H1 (cell line): ENCODE measurements around the gene CAMSAP1. TPM values are rescaled to one million over a fixed set of nuclear protein-coding genes. Genes with fewer than 3 reads are reported as not detected.

Experiments used
- CTCF ChIA-PET: fragments of 300-600 bp; sonication (Branson Sonifier 250); formaldehyde crosslinking; loops from one replicate; lab custom pipeline; 2021; ENCODE audit not compliant: partially characterized antibody; lab: Charles Lee
- POLR2A ChIA-PET: fragments of 300-600 bp; sonication (Branson Sonifier 250); formaldehyde crosslinking; loops from one replicate; lab custom pipeline; 2021; ENCODE audit warnings: inconsistent platforms; ENCODE audit not compliant: partially characterized antibody; lab: Charles Lee
- DNase-seq, 2 experiments: peaks; one replicate each; pipeline versions ENCODE4 v3.0.0 to v3.0.0-alpha.2; 2010 to 2022; ENCODE audit warnings: low spot score in 2 of 2, low read depth in 1 of 2, mixed read lengths in 1 of 2
- FAIRE-seq: peaks from 2 replicates; lab custom pipeline; 2011; peaks lifted over from hg19 to GRCh38; lab: Jason Lieb, UNC
- H2AFZ ChIP-seq: 2 replicates; pipeline ENCODE4 v1.8.1; 2012; ENCODE audit warnings: low read length, inconsistent platforms
- H2AK5ac ChIP-seq: 2 replicates; pipeline ENCODE4 v1.6.1; 2013; ENCODE audit warnings: low read depth, low read length
- H2BK120ac ChIP-seq: replicated peaks from 2 replicates; pipeline ENCODE3; 2013; ENCODE audit warnings: low read depth, low read length, inconsistent platforms
- H2BK12ac ChIP-seq: 2 replicates; pipeline ENCODE4 v1.6.1; 2013; ENCODE audit warnings: low read depth, low read length
- H2BK15ac ChIP-seq: 2 replicates; pipeline ENCODE4 v1.6.1; 2013; ENCODE audit warnings: low read length
- H2BK20ac ChIP-seq: 2 replicates; pipeline ENCODE4 v1.6.1; 2013; ENCODE audit warnings: low read length
- H2BK5ac ChIP-seq: 2 replicates; pipeline ENCODE4 v1.6.1; 2013; ENCODE audit warnings: low read depth, low read length
- H3K14ac ChIP-seq: 2 replicates; pipeline ENCODE4 v1.6.1; 2013; ENCODE audit warnings: inconsistent platforms; ENCODE audit not compliant: insufficient read length
- H3K18ac ChIP-seq: 2 replicates; pipeline ENCODE4 v1.6.1; 2013; ENCODE audit warnings: low read length; ENCODE audit errors: extremely low read depth
- H3K23ac ChIP-seq: 2 replicates; pipeline ENCODE4 v1.6.1; 2013; ENCODE audit warnings: inconsistent platforms; ENCODE audit not compliant: insufficient read length
- H3K23me2 ChIP-seq: 2 replicates; pipeline ENCODE4 v1.6.1; 2013; ENCODE audit warnings: low read depth, low read length
- H3K27ac ChIP-seq: 2 replicates; pipeline ENCODE4 v1.6.1; 2011; ENCODE audit warnings: low read depth, low read length, inconsistent platforms
- H3K27me3 ChIP-seq, 4 experiments: replicated peaks in 1 of 4; 1 replicate in 1 of 4; 2 replicates in 3 of 4; pipeline versions ENCODE4 v1.6.1 to v1.8.1; 2011 to 2013; ENCODE audit warnings: low read length in 3 of 4, mild to moderate bottlenecking in 3 of 4, inconsistent platforms in 2 of 4, mixed read lengths in 2 of 4, moderate library complexity in 1 of 4; ENCODE audit not compliant: control insufficient read depth in 3 of 4, insufficient read depth in 3 of 4; ENCODE audit errors: extremely low read depth in 1 of 4
- H3K36me3 ChIP-seq, 4 experiments: 2 replicates each; pipeline versions ENCODE4 v1.6.1 to v1.8.1; 2011 to 2013; ENCODE audit warnings: mild to moderate bottlenecking in 4 of 4, low read length in 3 of 4, moderate library complexity in 2 of 4, control low read depth in 1 of 4, inconsistent platforms in 1 of 4; ENCODE audit not compliant: insufficient read depth in 4 of 4, control insufficient read depth in 2 of 4
- H3K4ac ChIP-seq: replicated peaks from 2 replicates; pipeline ENCODE3; 2013; ENCODE audit warnings: low read length, low read depth, mixed read lengths, inconsistent platforms; ENCODE audit not compliant: insufficient read length
- H3K4me1 ChIP-seq, 4 experiments: replicated peaks in 1 of 4; 1 replicate in 1 of 4; 2 replicates in 3 of 4; pipeline versions ENCODE4 v1.6.1 to v1.8.1; 2011 to 2013; ENCODE audit warnings: low read length in 3 of 4, inconsistent platforms in 2 of 4, mixed read lengths in 1 of 4; ENCODE audit not compliant: insufficient read depth in 4 of 4, control insufficient read depth in 3 of 4
- H3K4me2 ChIP-seq, 2 experiments: 2 replicates each; pipeline versions ENCODE4 v1.6.1 to v1.8.1; 2011 to 2013; ENCODE audit warnings: low read depth in 2 of 2, low read length in 2 of 2, control low read depth in 1 of 2, inconsistent platforms in 1 of 2, mild to moderate bottlenecking in 1 of 2; ENCODE audit not compliant: insufficient read depth in 1 of 2
- H3K4me3 ChIP-seq, 4 experiments: fragments of 200-600, 300-600 bp in 1 of 4; sonication (generic), shearing (Covaris generic), sonication (Bioruptor Twin) in 1 of 4; 2 replicates each; pipeline versions ENCODE4 v1.5.1 to v1.8.1; 2011 to 2016; ENCODE audit warnings: low read length in 4 of 4, low read depth in 3 of 4, control low read depth in 2 of 4, inconsistent platforms in 2 of 4, mild to moderate bottlenecking in 2 of 4, mixed read lengths in 1 of 4, moderate library complexity in 1 of 4; ENCODE audit not compliant: insufficient read depth in 2 of 4; ENCODE audit errors: extremely low read depth in 1 of 4
- H3K56ac ChIP-seq: replicated peaks from 2 replicates; pipeline ENCODE3; 2013; ENCODE audit warnings: low read depth, mild to moderate bottlenecking, mixed read lengths, low read length, inconsistent platforms; ENCODE audit not compliant: insufficient read length
- H3K79me1 ChIP-seq: 2 replicates; pipeline ENCODE4 v1.6.1; 2013; ENCODE audit warnings: low read depth, low read length, control low read depth
- H3K79me2 ChIP-seq, 2 experiments: 2 replicates each; pipeline versions ENCODE4 v1.6.1 to v1.8.1; 2012 to 2013; ENCODE audit warnings: low read length in 2 of 2, mild to moderate bottlenecking in 2 of 2, inconsistent platforms in 1 of 2; ENCODE audit not compliant: insufficient read depth in 2 of 2, control insufficient read depth in 1 of 2
- H3K9ac ChIP-seq, 4 experiments: replicated peaks in 1 of 4; 1 replicate in 1 of 4; 2 replicates in 3 of 4; pipeline versions ENCODE4 v1.6.1 to v1.8.1; 2011 to 2013; ENCODE audit warnings: low read depth in 3 of 4, low read length in 3 of 4, control low read depth in 2 of 4, mild to moderate bottlenecking in 2 of 4, moderate library complexity in 2 of 4, inconsistent platforms in 1 of 4; ENCODE audit errors: extremely low read depth in 1 of 4
- H3K9me3 ChIP-seq, 2 experiments: 2 replicates each; pipeline versions ENCODE4 v1.6.1 to v1.8.1; 2012 to 2013; ENCODE audit warnings: mild to moderate bottlenecking in 2 of 2, moderate library complexity in 2 of 2, control low read depth in 1 of 2, inconsistent platforms in 1 of 2, low read depth in 1 of 2, low read length in 1 of 2, mixed read lengths in 1 of 2; ENCODE audit not compliant: insufficient read depth in 2 of 2
- H4K20me1 ChIP-seq, 2 experiments: replicated peaks in 1 of 2; 2 replicates each; pipeline versions ENCODE3 to v1.8.1; 2011 to 2013; ENCODE audit warnings: inconsistent platforms in 2 of 2, low read length in 2 of 2, mild to moderate bottlenecking in 1 of 2; ENCODE audit not compliant: insufficient read depth in 2 of 2, control insufficient read depth in 1 of 2
- H4K5ac ChIP-seq: 2 replicates; pipeline ENCODE4 v1.6.1; 2013; ENCODE audit warnings: low read length, low read depth, mixed read lengths, inconsistent platforms; ENCODE audit not compliant: insufficient read length
- H4K8ac ChIP-seq: 2 replicates; pipeline ENCODE4 v1.8.0; 2013; ENCODE audit warnings: mild to moderate bottlenecking, moderate library complexity, low read length, inconsistent platforms; ENCODE audit not compliant: insufficient read depth; ENCODE audit errors: extremely low read depth
- H4K91ac ChIP-seq: replicated peaks from 2 replicates; pipeline ENCODE3; 2013; ENCODE audit warnings: low read length, mixed read lengths, inconsistent platforms; ENCODE audit not compliant: insufficient read length
- BRCA1 ChIP-seq: IDR thresholded peaks from 2 replicates; pipeline ENCODE4 v1.6.1; 2012; ENCODE audit warnings: low read depth, low read length, improper control_type of control experiment
- CEBPB ChIP-seq: IDR thresholded peaks from 2 replicates; pipeline ENCODE4 v1.6.1; 2012; ENCODE audit warnings: low read depth, low read length
- HDAC6 ChIP-seq: IDR thresholded peaks from one replicate; pipeline ENCODE4 v1.7.1; 2012; ENCODE audit warnings: low read depth, mild to moderate bottlenecking, inconsistent platforms, low read length, moderate library complexity
- NANOG ChIP-seq: IDR thresholded peaks from 2 replicates; pipeline ENCODE4 v1.6.1; 2011; ENCODE audit warnings: low read length, low read depth, mild to moderate bottlenecking, inconsistent platforms; ENCODE audit not compliant: insufficient read depth, poor library complexity, severe bottlenecking
- NRF1 ChIP-seq: IDR thresholded peaks from 2 replicates; pipeline ENCODE4 v1.6.1; 2011; ENCODE audit warnings: mild to moderate bottlenecking, low read depth, low read length, improper control_type of control experiment
- RAD21 ChIP-seq, 2 experiments: IDR thresholded peaks in 1 of 2; conservative IDR thresholded peaks in 1 of 2; 2 replicates each; pipeline ENCODE4 v1.6.1; 2011; ENCODE audit warnings: low read depth in 2 of 2, low read length in 2 of 2, improper control_type of control experiment in 1 of 2, inconsistent platforms in 1 of 2, mild to moderate bottlenecking in 1 of 2, moderate library complexity in 1 of 2
- RNF2 ChIP-seq: fragments of 200-900, 300-1000 bp; sonication (generic); IDR thresholded peaks from 2 replicates; pipeline ENCODE4 v1.7.1; 2016; ENCODE audit warnings: borderline replicate concordance, low read depth, mild to moderate bottlenecking, antibody characterized with exemption, low read length; ENCODE audit not compliant: poor library complexity, severe bottlenecking; ENCODE audit errors: missing control alignments
- WGBS, 2 experiments: shearing (Covaris generic) in 1 of 2; methylation state at CpG; one replicate each; pipeline versions ENCODE4 v1.1.6 to v1.1.7; 2013 to 2015; ENCODE audit warnings: low lambda C conversion rate in 2 of 2, mixed read lengths in 2 of 2, inconsistent platforms in 1 of 2, low coverage in 1 of 2, missing lambda C conversion rate in 1 of 2; ENCODE audit not compliant: insufficient replicate concordance in 2 of 2, insufficient coverage in 1 of 2, insufficient read length in 1 of 2; ENCODE audit errors: extremely low coverage in 1 of 2, missing lambda C conversion rate in 1 of 2; 5-methylcytosine and 5-hydroxymethylcytosine counted together
- polyA plus RNA-seq, 7 experiments: library from polyadenylated mRNA; depleted of rRNA in 3 of 7; stranded (reverse) in 5 of 7; unstranded in 2 of 7; fragments of >200 nt in 5 of 7; fragments of 200-250 nt in 2 of 7; gene quantifications; 1 replicate in 5 of 7; 2 replicates in 1 of 7; 4 replicates in 1 of 7; pipeline versions ENCODE4 v1.2.1 to v1.2.3, GENCODE V29; 2011 to 2013; ENCODE audit warnings: missing spikeins in 2 of 7, mixed read lengths in 2 of 7
- total RNA-seq: library from RNA; stranded (reverse); fragmentation: NEBNext Ultra II Directional; extraction: Animal tissue kit (Norgen Biotek cat#: 25700); gene quantifications from 2 replicates; pipeline ENCODE4 v1.2.1, GENCODE V29; 2021

The CAMSAP1 gene
- total and polyA plus RNA-seq, 2 of the 8 experiments (the other 6 are each of a cell fraction or from before 2014, with no cell fraction given): 13.4 to 44.0 TPM

DNA sequence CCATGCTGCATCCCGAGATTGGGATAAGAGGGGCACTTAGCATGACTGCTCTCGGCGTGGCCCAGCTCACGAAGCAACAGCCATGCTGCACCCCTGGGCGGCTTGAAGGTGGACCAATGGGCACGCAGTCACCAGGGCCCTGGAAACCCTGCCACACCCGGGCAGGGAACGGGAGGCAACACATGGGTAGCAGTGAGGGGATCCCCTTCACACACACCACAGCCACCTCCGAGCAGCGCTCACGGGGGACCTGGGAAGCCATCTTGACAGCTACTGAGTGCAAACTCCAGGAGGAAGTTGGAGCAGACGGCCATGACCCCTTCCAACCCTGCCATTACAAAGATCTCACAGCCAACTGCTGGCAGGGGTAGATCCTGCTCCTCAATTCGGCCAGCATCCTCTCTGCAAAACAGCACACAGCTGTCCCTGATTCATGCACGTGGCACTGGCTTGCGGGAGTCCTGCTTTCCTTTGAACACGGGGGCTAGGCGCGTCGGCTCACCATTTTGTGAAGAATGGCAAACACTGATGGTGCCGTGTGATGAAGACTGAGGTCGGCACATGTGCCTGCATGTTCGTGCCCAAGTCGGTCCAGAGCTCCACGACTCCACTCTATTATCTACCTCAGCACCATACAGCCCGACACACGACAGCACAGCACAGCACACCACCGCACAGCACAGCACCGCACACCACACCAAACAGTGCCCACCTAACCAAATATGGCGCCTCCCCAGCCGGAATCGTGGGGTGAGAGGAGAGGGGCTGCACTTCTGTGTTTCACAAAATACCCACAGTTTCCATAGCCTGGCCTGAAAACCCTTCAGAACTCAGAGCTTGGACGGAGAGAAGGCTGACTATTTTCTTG is 48.8 kb upstream of the CAMSAP1 start:
- DNase-seq: no peak
- 87% methylated on average over 32 of the region's 32 CpGs; no CpG with 5 or more reads in 1 of the 2 experiments for WGBS, 2 experiments
- H3K9ac ChIP-seq: no peak overlapping the region
- H3K27ac ChIP-seq: 0 out of 2 replicates have a peak overlapping the region, but pooled peaks have one; percentile 19
- H3K18ac ChIP-seq: no peak overlapping the region
- peaks cover 11% of the 10 kb centered on the region for H3K79me1 ChIP-seq
- H4K20me1 ChIP-seq: peaks cover 9 to 11% of the 10 kb centered on the region in 2 experiments
- peaks cover 0 to 18% (median 12%) of the 10 kb centered on the region in 4 experiments; a peak in 6 of 8 replicates for H3K36me3 ChIP-seq
- H2AK5ac ChIP-seq: no peak overlapping the region
- peaks cover 3% of the 10 kb centered on the region for H3K23me2 ChIP-seq
- FAIRE-seq: no peak
- H3K4me1 ChIP-seq: peaks cover 4 to 7% (median 5%) of the 10 kb centered on the region in 4 experiments; a peak in 5 of 7 replicates
- POLR2A ChIA-PET: no interaction called here
- no peak overlapping the region for H2BK12ac ChIP-seq
- no peak for TF ChIP-seq BRCA1
- TF ChIP-seq NANOG: no peak
- TF ChIP-seq CEBPB: no peak
- TF ChIP-seq HDAC6: no peak
- no peak for TF ChIP-seq NRF1
- TF ChIP-seq RAD21 (IDR thresholded peaks at IDR 0.05 in 1 of 2, conservative IDR thresholded peaks at IDR 0.05 in 1 of 2; ENCODE audit: low read depth in 2 of 2, low read length in 2 of 2): no peak
- no peak for TF ChIP-seq RNF2
- H3K4ac ChIP-seq: no peak overlapping the region
- H2BK20ac ChIP-seq: no peak overlapping the region
- CTCF ChIA-PET: interaction anchor here (0.9 to 4.7 kb wide), 8 partner anchors 10 to 185 kb away, joined by 3 to 14 read pairs (median 4); no protein-coding TSS in a partner anchor
- no peak overlapping the region for H2BK15ac ChIP-seq
- no peak overlapping the region; the same call in 1 of the 2 replicates for H4K8ac ChIP-seq
- H3K4me2 ChIP-seq: no peak overlapping the region
- no peak overlapping the region for H2BK120ac ChIP-seq
- no peak overlapping the region for H3K14ac ChIP-seq
- no peak overlapping the region for H4K5ac ChIP-seq
- H2AFZ ChIP-seq: no peak overlapping the region
- no peaks in the 10 kb centered on the region for H3K27me3 ChIP-seq
- no peak overlapping the region for H3K56ac ChIP-seq
- H4K91ac ChIP-seq: no peak overlapping the region
- no peak overlapping the region for H3K4me3 ChIP-seq
- H3K9me3 ChIP-seq: no peaks in the 10 kb centered on the region
- peaks cover 5 to 44% of the 10 kb centered on the region in 2 experiments for H3K79me2 ChIP-seq
- no peak overlapping the region for H2BK5ac ChIP-seq
- H3K23ac ChIP-seq: no peak overlapping the region
